HepG2 (cell line): ENCODE data around the gene CCNJL. TPM values are rescaled to one million over a fixed set of nuclear protein-coding genes. Genes with fewer than 3 reads are reported as not detected.
A peak's percentile ranks its signal among the peaks of the same experiment; 100 is the strongest.

Experiments
- ATAC-seq: fragments of 200-7000 bp; cut with Tn5 transposase; 3 replicates; pipeline ENCODE4 v1.9.1; 2020; ENCODE audit warnings: mild to moderate bottlenecking, moderate library complexity
- BruUV-seq: library from RNA; stranded (reverse); fragments of 400-500 nt; replicated peaks from 2 replicates; lab custom pipeline; 2021; lab: Mats Ljungman, UMichigan
- CTCF ChIA-PET: fragments of 300-600 bp; formaldehyde crosslinking; extraction: SDS; loops from one replicate; lab custom pipeline; 2021; ENCODE audit warnings: low total read pairs, inconsistent platforms, low intra/inter-chr PET ratio; lab: Yijun Ruan, JAX
- POLR2A ChIA-PET: fragments of 350-600 bp; sonication (Branson Sonifier 250); formaldehyde crosslinking; loops from one replicate; lab custom pipeline; 2020; ENCODE audit warnings: antibody characterized with exemption, inconsistent platforms; lab: Yijun Ruan, JAX
- DNase-seq: peaks from one replicate; pipeline ENCODE4 v3.0.0-alpha.2; 2015; ENCODE audit warnings: low spot score
- FAIRE-seq: peaks from 3 replicates; lab custom pipeline; 2011; peaks lifted over from hg19 to GRCh38; lab: Jason Lieb, UNC
- H2AFZ ChIP-seq: one replicate; pipeline ENCODE4 v1.6.1; 2011; ENCODE audit warnings: low read length, inconsistent platforms
- H3K27ac ChIP-seq: fragments of 300-600 bp; 3 replicates; pipeline ENCODE4 v1.8.0; 2011; ENCODE audit warnings: mixed run types, mild to moderate bottlenecking, mixed read lengths, low read length, inconsistent platforms; ENCODE audit not compliant: insufficient read depth; ENCODE audit errors: extremely low read length
- H3K27me3 ChIP-seq, 2 experiments: fragments of 200-600 bp in 1 of 2; 2 replicates in 1 of 2; 3 replicates in 1 of 2; pipeline versions ENCODE4 v1.6.0 to v1.8.0; 2011; ENCODE audit warnings: low read length in 2 of 2, mild to moderate bottlenecking in 2 of 2, moderate library complexity in 2 of 2, inconsistent platforms in 1 of 2; ENCODE audit not compliant: insufficient read depth in 2 of 2, control insufficient read depth in 1 of 2
- H3K36me3 ChIP-seq, 2 experiments: fragments of 200-600 bp in 1 of 2; replicated peaks in 1 of 2; 2 replicates in 1 of 2; 3 replicates in 1 of 2; pipeline versions ENCODE4 v1.5.1 to v1.8.0; 2011; ENCODE audit warnings: low read length in 2 of 2, inconsistent platforms in 1 of 2; ENCODE audit not compliant: insufficient read depth in 2 of 2, control insufficient read depth in 1 of 2
- H3K4me1 ChIP-seq: 2 replicates; pipeline ENCODE4 v1.5.1; 2012; ENCODE audit warnings: low read length, inconsistent platforms; ENCODE audit not compliant: insufficient read depth
- H3K4me2 ChIP-seq: 2 replicates; pipeline ENCODE4 v1.6.0; 2011; ENCODE audit warnings: low read depth, low read length, inconsistent platforms
- H3K4me3 ChIP-seq, 3 experiments: fragments of 200-600 bp in 1 of 3; sonication (generic), shearing (Covaris generic) in 1 of 3; replicated peaks in 1 of 3; 2 replicates each; pipeline ENCODE4 v1.5.1; 2011 to 2016; ENCODE audit warnings: low read length in 3 of 3, inconsistent platforms in 2 of 3, low read depth in 2 of 3, mild to moderate bottlenecking in 2 of 3, control low read depth in 1 of 3, mixed read lengths in 1 of 3; ENCODE audit not compliant: insufficient read depth in 1 of 3
- H3K79me2 ChIP-seq: one replicate; pipeline ENCODE4 v1.6.1; 2011; ENCODE audit warnings: low read length, inconsistent platforms; ENCODE audit not compliant: insufficient read depth
- H3K9ac ChIP-seq: 2 replicates; pipeline ENCODE4 v1.6.0; 2011; ENCODE audit warnings: mild to moderate bottlenecking, low read depth, low read length, inconsistent platforms; ENCODE audit not compliant: insufficient read depth
- H3K9me3 ChIP-seq: 2 replicates; pipeline ENCODE4 v1.5.1; 2012; ENCODE audit warnings: mild to moderate bottlenecking, low read length
- H4K20me1 ChIP-seq: 2 replicates; pipeline ENCODE4 v1.6.0; 2011; ENCODE audit warnings: inconsistent platforms, mild to moderate bottlenecking, low read length, moderate library complexity; ENCODE audit not compliant: insufficient read depth
- DNMT1 ChIP-seq: sonication (generic); formaldehyde crosslinking; IDR thresholded peaks from 2 replicates; pipeline ENCODE4 v1.5.1; 2020; ENCODE audit warnings: mild to moderate bottlenecking, missing genetic modification reagents
- HDAC1 ChIP-seq: sonication (generic); formaldehyde crosslinking; IDR thresholded peaks from 2 replicates; pipeline ENCODE4 v1.5.1; 2020; ENCODE audit warnings: mild to moderate bottlenecking, missing genetic modification reagents
- HIVEP1 ChIP-seq: sonication (generic); formaldehyde crosslinking; IDR thresholded peaks from 2 replicates; pipeline ENCODE4 v1.4.0; 2020; ENCODE audit warnings: mild to moderate bottlenecking, missing genetic modification reagents
- HOXA3 ChIP-seq: sonication (generic); formaldehyde crosslinking; IDR thresholded peaks from 2 replicates; pipeline ENCODE4 v1.5.0; 2020; ENCODE audit warnings: missing genetic modification reagents
- KLF16 ChIP-seq, 2 experiments: sonication (generic) in 1 of 2; formaldehyde crosslinking in 1 of 2; IDR thresholded peaks; 2 replicates each; pipeline versions ENCODE4 v1.6.1 to v1.8.0; 2016 to 2023; ENCODE audit warnings: missing genetic modification reagents in 2 of 2, missing compliant biosample characterization in 1 of 2
- SIX1 ChIP-seq: sonication (generic); formaldehyde crosslinking; IDR thresholded peaks from 2 replicates; pipeline ENCODE4 v1.4.0; 2020; ENCODE audit warnings: missing genetic modification reagents, borderline replicate concordance
- SMC3 ChIP-seq: IDR thresholded peaks from 2 replicates; pipeline ENCODE4 v1.6.1; 2011; ENCODE audit warnings: low read length, improper control_type of control experiment
- SRF ChIP-seq: IDR thresholded peaks from 2 replicates; pipeline ENCODE4 v1.6.1; 2011; ENCODE audit warnings: mild to moderate bottlenecking, low read depth, low read length, moderate library complexity
- ZNF263 ChIP-seq: sonication (generic); formaldehyde crosslinking; IDR thresholded peaks from 2 replicates; pipeline ENCODE4 v1.4.0; 2020; ENCODE audit warnings: missing genetic modification reagents
- ZNF792 ChIP-seq: IDR thresholded peaks from 2 replicates; pipeline ENCODE4 v1.6.1; 2016
- ZNF839 ChIP-seq: sonication (generic); formaldehyde crosslinking; IDR thresholded peaks from 2 replicates; pipeline ENCODE4 v1.4.0; 2020; ENCODE audit warnings: missing genetic modification reagents, mild to moderate bottlenecking, borderline replicate concordance
- WGBS: methylation state at CpG from one replicate; pipeline ENCODE4 v1.1.6; 2017; ENCODE audit warnings: low lambda C conversion rate; 5-methylcytosine and 5-hydroxymethylcytosine counted together
- in situ Hi-C: cut with HindIII; loops from 2 replicates; pipeline ENCODE4 v1.10.0; 2017; ENCODE audit warnings: low pct_unique_long_range_greater_than_20kb; ENCODE audit not compliant: extremely low pct_ligation_motif_present
- intact Hi-C: fragments of 100-400 bp; cut with micrococcal nuclease; formaldehyde crosslinking; loops from one replicate; pipeline ENCODE4 v1.10.0; 2022; ENCODE audit not compliant: unreplicated experiment
- polyA plus RNA-seq, 8 experiments: library from polyadenylated mRNA; depleted of rRNA in 3 of 8; stranded (reverse) in 7 of 8; unstranded in 1 of 8; fragments of >200 nt; fragmentation: Illumina TruSeq in 4 of 8; extraction: Trizol in 4 of 8; gene quantifications; 2 replicates each; pipeline versions ENCODE4 v1.2.1 to v1.2.3, GENCODE V29; 2011 to 2016; ENCODE audit warnings: low read depth in 4 of 8, missing spikeins in 1 of 8, mixed read lengths in 1 of 8; ENCODE audit not compliant: insufficient read depth in 1 of 8
- total RNA-seq, 5 experiments: library from RNA; depleted of rRNA; stranded (reverse); fragments of >200 nt; fragmentation: Illumina TruSeq; extraction: Trizol; gene quantifications; 2 replicates each; pipeline ENCODE4 v1.2.3, GENCODE V29; 2016; ENCODE audit warnings: low read depth in 1 of 5
- TF ChIP-seq, protein P1 (sequence below): sonication (generic); formaldehyde crosslinking; IDR thresholded peaks from 2 replicates; pipeline ENCODE4 v1.5.0; 2020; ENCODE audit warnings: missing genetic modification reagents

Gene CCNJL
- total and polyA plus RNA-seq, 2 of the 13 experiments (the other 11 are each of a cell fraction or from before 2014, with no cell fraction given) = 1.6 to 4.4 TPM

DNA sequence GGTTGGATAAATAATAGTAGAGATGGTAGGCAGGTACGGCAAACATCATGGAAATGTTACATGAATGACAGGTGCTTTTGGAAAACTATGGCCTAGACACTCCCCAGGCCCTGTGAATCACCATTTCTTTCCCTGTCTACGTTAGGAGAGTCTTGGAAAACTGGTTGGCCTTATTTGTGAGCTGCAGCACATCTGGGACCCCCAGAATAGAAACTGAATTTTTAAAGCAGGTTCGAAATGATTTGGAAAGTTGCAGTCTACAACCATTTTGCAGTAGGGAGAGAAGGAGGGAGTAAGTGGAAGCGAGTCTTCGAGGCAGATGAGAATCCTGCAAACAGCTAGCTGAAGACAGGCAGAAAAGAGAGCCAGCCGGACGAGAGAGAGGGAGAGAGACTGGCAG is 45.0 kb upstream of the CCNJL start:
- ATAC-seq (no peak), FAIRE-seq (no peak), DNase-seq (no peak)
- Histone ChIP-seq H3K27me3 (no peaks in the 10 kb centered on the region; a peak in 3 of 5 replicates), H3K79me2 (no peaks in the 10 kb centered on the region), H2AFZ (peak overlapping the region; percentile 54), H3K36me3 (no peaks in the 10 kb centered on the region), H3K4me2 (no peak overlapping the region; the same call in 1 of the 2 replicates), H3K9me3 (no peaks in the 10 kb centered on the region), H3K4me3 (no peak overlapping the region), H3K9ac (no peak overlapping the region), H3K4me1 (no peaks in the 10 kb centered on the region), H3K27ac (no peak overlapping the region), H4K20me1 (no peaks in the 10 kb centered on the region)
- intact Hi-C loops (no loop called here), in situ Hi-C loops (no loop called here)
- BruUV-seq = no TSS peak
- ChIA-PET CTCF (no interaction called here), POLR2A (no interaction called here)
- no peak for TF ChIP-seq SRF
- TF ChIP-seq HDAC1 (CRISPR knock-in tag) = no peak
- TF ChIP-seq HOXA3 = no peak
- TF ChIP-seq, protein P1, sequence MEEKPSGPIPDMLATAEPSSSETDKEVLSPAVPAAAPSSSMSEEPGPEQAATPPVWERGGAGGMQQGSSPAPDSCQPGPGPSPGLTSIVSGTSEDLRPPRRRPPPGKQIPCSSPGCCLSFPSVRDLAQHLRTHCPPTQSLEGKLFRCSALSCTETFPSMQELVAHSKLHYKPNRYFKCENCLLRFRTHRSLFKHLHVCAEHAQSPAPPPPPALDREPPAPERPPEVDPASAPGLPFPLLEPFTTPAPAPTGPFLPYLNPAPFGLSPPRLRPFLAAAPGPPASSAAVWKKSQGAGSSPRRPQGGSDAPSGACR (CRISPR knock-in tag) = no peak
- TF ChIP-seq KLF16 (CRISPR knock-in tag; IDR thresholded peaks at IDR 0.05) = no peak
- TF ChIP-seq ZNF263 (CRISPR knock-in tag) = no peak
- TF ChIP-seq SIX1 (CRISPR knock-in tag) = no peak
- no peak for TF ChIP-seq SMC3
- TF ChIP-seq ZNF792 (CRISPR knock-in tag) = no peak
- no peak for TF ChIP-seq HIVEP1 (CRISPR knock-in tag)
- no peak for TF ChIP-seq ZNF839 (CRISPR knock-in tag)
- no peak for TF ChIP-seq DNMT1 (CRISPR knock-in tag)
- 25% methylated on average over 7 of the region's 7 CpGs for WGBS
